ENCODE measurements around the gene KCNH8. TPM values are rescaled to one million over a fixed set of nuclear protein-coding genes. Genes with fewer than 3 reads are reported as not detected.

The KCNH8 gene
- total RNA-seq, 4 donors from 2014 or later = 0.18 to 4.1 (median 1.7) TPM

DNA sequence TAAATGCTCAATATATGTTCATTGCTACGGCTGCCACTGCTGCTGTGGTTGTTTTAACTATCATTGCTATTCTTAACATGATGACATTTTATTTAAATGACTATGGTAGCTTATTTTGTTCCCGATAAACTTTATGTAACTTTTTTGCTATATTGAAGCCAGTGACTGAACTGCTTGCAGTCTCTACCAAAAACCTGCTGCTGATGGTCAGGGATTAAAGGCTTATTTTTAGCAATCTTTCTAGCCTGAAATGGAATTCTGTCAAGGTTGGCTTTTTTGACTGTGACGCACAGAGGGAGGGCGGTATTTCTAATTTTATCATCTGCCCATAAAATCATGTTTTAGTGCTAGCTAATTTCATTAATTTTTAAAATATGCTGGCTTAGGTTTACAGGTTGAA lies 271.8 kb downstream of the KCNH8 start:
- TF ChIP-seq, protein P1, sequence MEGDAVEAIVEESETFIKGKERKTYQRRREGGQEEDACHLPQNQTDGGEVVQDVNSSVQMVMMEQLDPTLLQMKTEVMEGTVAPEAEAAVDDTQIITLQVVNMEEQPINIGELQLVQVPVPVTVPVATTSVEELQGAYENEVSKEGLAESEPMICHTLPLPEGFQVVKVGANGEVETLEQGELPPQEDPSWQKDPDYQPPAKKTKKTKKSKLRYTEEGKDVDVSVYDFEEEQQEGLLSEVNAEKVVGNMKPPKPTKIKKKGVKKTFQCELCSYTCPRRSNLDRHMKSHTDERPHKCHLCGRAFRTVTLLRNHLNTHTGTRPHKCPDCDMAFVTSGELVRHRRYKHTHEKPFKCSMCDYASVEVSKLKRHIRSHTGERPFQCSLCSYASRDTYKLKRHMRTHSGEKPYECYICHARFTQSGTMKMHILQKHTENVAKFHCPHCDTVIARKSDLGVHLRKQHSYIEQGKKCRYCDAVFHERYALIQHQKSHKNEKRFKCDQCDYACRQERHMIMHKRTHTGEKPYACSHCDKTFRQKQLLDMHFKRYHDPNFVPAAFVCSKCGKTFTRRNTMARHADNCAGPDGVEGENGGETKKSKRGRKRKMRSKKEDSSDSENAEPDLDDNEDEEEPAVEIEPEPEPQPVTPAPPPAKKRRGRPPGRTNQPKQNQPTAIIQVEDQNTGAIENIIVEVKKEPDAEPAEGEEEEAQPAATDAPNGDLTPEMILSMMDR (IDR thresholded peaks at IDR 0.05) = no peak
- TF ChIP-seq POLR2A (IDR thresholded peaks at IDR 0.05) = no peak
- no peak for DNase-seq

DNA sequence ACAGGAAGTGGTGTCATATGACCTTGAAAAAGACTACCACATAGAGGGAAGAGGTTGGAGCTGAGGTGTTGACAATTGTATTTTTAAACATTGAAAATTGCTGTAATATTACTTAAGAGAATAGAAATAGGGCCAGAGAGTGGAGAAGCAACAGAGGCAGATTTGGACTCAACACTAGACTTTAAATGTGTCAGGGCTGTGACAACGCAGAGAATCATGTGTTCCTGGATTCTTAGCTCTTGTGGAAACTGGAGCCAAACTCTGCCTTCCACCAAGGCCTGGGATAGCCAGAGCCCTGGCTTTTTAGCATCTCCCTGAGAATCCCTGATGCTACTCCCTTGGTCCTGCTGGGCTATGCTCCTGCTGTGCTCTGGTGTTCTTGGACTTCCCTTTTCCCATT lies 277.5 kb downstream of the KCNH8 start:
- H3K27ac ChIP-seq = no peak overlapping the region
- no peaks in the 10 kb centered on the region for H3K27me3 ChIP-seq
- DNase-seq = no peak
- H3K4me3 ChIP-seq = no peak overlapping the region
- no peaks in the 10 kb centered on the region for H3K9me3 ChIP-seq
- no peaks in the 10 kb centered on the region for H3K4me1 ChIP-seq
- TF ChIP-seq, protein P1 (IDR thresholded peaks at IDR 0.05) = no peak
- no peak for TF ChIP-seq POLR2A (IDR thresholded peaks at IDR 0.05)
- no peaks in the 10 kb centered on the region for H3K36me3 ChIP-seq

More for the DNA sequence above, 271.8 kb downstream of the KCNH8 start:
- H3K27me3 ChIP-seq = no peaks in the 10 kb centered on the region
- no peaks in the 10 kb centered on the region for H3K4me1 ChIP-seq
- no peaks in the 10 kb centered on the region for H3K36me3 ChIP-seq
- no peaks in the 10 kb centered on the region for H3K9me3 ChIP-seq
- H3K27ac ChIP-seq = no peak overlapping the region
- H3K4me3 ChIP-seq = no peak overlapping the region

DNA sequence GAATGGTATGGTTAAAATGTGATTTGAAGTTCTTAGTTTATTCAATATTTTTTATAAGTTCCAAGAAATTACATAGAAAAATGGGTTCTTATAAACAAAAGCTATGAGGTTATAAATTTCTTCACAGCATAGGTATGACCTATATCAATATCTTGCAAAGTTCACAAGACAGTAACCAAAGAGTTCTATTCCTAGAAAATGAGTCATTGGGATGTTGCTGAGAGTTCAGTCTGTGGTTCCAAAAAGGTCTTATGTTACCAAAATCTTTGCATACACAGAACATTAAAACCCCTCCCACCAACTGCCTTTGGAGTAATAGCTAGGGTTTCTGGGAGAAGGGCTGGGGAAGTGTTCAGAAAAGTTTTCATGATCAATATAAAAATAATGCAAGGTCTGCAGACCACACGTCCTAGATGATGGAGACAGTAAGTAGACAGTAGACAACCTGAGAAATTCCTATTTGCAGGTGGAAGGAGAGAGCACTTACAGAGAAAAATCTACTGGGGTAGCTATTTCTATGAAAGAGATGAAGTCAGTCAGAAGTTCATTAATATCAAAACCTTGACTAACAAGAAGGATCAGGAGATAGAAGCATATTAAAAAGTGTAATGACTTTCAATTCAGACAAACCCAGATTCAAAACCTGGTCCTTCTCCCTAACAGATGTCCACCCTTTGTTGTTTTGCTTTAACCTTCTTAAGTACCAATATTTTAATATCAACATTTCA lies 279.3 kb downstream of the KCNH8 start:
- Histone ChIP-seq H3K4me3 (no peak overlapping the region), H3K4me1 (no peaks in the 10 kb centered on the region), H3K27me3 (no peaks in the 10 kb centered on the region), H3K9me3 (no peaks in the 10 kb centered on the region), H3K27ac (no peak overlapping the region), H3K36me3 (no peaks in the 10 kb centered on the region)
- TF ChIP-seq POLR2A (IDR thresholded peaks at IDR 0.05) = no peak
- TF ChIP-seq, protein P1 (IDR thresholded peaks at IDR 0.05) = no peak
- no peak for DNase-seq

DNA sequence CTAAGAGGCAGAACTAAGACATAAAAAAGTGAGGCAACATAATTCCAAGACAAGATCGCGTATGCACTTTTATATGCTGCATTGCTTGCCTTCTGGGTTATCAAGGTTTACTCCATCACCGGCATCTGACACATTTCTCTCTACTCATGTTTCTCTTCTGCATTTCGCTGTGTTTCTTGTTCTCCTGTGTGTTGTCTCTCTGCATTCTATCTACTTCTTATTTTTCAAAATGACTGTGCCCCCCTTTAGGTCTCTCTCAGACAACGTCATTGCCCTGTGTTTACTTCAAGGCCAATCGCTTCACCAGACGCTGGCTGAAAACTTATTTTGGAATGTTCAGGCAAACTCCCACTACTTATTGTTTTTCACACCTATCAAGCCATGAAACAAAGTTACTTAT lies 280.4 kb downstream of the KCNH8 start:
- DNase-seq = no peak
- H3K4me1 ChIP-seq = no peaks in the 10 kb centered on the region
- H3K4me3 ChIP-seq = no peak overlapping the region
- no peaks in the 10 kb centered on the region for H3K36me3 ChIP-seq
- no peaks in the 10 kb centered on the region for H3K27me3 ChIP-seq
- TF ChIP-seq, protein P1 (IDR thresholded peaks at IDR 0.05) = no peak
- TF ChIP-seq POLR2A (IDR thresholded peaks at IDR 0.05) = no peak
- no peak overlapping the region for H3K27ac ChIP-seq
- no peaks in the 10 kb centered on the region for H3K9me3 ChIP-seq

DNA sequence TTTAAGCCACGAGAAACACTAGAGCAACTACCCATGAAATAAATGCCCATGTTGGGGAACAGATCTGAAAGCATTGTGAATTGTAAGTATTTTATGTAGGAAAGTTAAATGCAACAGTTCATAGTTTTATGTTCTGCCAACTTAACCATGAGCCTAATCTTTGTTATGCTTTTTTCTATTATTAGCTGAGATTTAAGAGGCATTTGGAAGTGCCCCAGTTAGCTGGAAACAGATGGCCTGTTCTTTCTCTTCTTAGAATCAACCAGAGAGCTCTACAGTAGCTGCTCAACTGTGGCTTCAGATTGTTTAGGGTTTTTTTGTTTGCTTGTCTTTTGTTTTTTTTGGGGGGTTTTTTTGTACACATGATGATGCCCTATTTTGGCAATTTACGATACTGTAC lies 284.4 kb downstream of the KCNH8 start:
- H3K4me3 ChIP-seq = no peak overlapping the region
- H3K27me3 ChIP-seq = no peaks in the 10 kb centered on the region
- no peaks in the 10 kb centered on the region for H3K9me3 ChIP-seq
- TF ChIP-seq, protein P1 (IDR thresholded peaks at IDR 0.05) = no peak
- TF ChIP-seq POLR2A (IDR thresholded peaks at IDR 0.05) = no peak
- no peaks in the 10 kb centered on the region for H3K36me3 ChIP-seq
- H3K27ac ChIP-seq = no peak overlapping the region
- no peak for DNase-seq
- H3K4me1 ChIP-seq = no peaks in the 10 kb centered on the region

All from Peyer's patch (tissue), 4 donors.